ENCODE measurements around the gene BMP3. TPM values are rescaled to one million over a fixed set of nuclear protein-coding genes. Genes with fewer than 3 reads are reported as not detected.

BMP3 gene
- total RNA-seq, 1 donor from 2014 or later: 0.25 TPM

DNA sequence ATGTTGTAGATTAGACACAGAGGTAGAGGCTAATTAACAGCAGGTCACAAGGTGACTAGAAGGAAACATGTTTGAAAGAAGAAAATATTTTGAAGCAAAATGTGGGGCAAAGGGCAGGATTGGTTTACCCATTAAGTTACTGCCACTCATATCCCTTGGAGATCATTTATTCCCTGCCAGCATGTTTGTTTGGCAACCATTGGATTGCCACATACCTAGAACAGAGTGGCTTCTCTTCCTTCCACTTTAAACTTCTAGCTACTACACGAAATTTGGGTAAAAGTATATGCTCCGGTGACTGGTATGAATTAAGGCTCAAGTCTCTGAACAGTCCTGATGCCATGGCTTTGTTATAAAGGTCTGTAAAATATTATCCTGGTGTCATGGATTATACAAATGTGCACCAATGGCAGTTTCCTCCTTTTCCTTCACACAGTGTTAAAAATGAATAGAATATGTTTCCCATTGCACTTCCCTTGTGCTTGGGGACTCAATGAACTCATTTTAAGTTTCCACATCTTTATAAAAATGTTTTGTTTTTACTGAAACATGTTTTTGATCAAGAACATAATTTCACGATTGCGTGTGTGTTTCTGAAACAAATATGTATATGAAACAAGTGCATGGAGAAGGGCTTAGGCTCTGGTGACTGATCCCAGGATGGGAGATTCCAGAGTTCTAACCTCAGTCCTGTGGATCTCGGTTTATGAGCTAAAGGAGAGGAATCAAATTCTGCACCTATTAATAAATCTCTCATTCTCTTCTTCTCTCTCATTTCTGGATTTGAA, 12.3 kb downstream of the BMP3 start:
- no peaks in the 10 kb centered on the region for H3K27me3 ChIP-seq
- H3K4me1 ChIP-seq: no peaks in the 10 kb centered on the region
- no peaks in the 10 kb centered on the region for H3K9me3 ChIP-seq
- intact Hi-C loops (cut with DNase I): no loop called here
- H3K27ac ChIP-seq: no peak overlapping the region
- no peak overlapping the region for H3K4me3 ChIP-seq
- no peaks in the 10 kb centered on the region for H3K36me3 ChIP-seq
- no peak for DNase-seq (ENCODE audit: extremely low spot score in 2 of 2)
- TF ChIP-seq POLR2AphosphoS5 (IDR thresholded peaks at IDR 0.05; ENCODE audit: insufficient read depth in 1 of 2, low read depth in 1 of 2) (no peak), POLR2A (IDR thresholded peaks at IDR 0.05) (no peak)
- TF ChIP-seq, protein P1, sequence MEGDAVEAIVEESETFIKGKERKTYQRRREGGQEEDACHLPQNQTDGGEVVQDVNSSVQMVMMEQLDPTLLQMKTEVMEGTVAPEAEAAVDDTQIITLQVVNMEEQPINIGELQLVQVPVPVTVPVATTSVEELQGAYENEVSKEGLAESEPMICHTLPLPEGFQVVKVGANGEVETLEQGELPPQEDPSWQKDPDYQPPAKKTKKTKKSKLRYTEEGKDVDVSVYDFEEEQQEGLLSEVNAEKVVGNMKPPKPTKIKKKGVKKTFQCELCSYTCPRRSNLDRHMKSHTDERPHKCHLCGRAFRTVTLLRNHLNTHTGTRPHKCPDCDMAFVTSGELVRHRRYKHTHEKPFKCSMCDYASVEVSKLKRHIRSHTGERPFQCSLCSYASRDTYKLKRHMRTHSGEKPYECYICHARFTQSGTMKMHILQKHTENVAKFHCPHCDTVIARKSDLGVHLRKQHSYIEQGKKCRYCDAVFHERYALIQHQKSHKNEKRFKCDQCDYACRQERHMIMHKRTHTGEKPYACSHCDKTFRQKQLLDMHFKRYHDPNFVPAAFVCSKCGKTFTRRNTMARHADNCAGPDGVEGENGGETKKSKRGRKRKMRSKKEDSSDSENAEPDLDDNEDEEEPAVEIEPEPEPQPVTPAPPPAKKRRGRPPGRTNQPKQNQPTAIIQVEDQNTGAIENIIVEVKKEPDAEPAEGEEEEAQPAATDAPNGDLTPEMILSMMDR (IDR thresholded peaks at IDR 0.05): no peak

DNA sequence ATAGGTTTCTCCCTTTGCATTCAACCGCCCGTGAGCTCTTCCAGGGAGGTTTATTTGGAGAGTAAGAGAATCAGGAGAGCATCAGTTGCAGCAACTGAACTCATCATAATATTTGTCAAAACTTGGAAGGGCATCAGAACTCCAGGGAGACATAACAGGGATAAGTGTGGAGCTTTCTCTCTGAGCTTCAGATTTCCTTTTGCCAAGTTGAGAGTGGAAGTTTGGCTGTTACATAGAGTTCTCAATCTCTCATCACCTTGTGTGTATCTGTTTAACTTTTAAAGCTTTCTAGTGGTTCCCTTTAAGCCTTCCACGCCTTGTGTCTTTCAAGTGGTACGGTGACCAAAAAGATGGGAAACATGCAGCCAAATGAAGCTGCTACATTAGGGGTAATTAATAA, 18.8 kb downstream of the BMP3 start:
- Histone ChIP-seq H3K36me3 (no peaks in the 10 kb centered on the region), H3K27me3 (no peaks in the 10 kb centered on the region), H3K4me3 (no peak overlapping the region), H3K27ac (no peak overlapping the region), H3K4me1 (no peaks in the 10 kb centered on the region), H3K9me3 (no peaks in the 10 kb centered on the region)
- intact Hi-C loops (cut with DNase I): no loop called here
- TF ChIP-seq, protein P1 (IDR thresholded peaks at IDR 0.05): no peak
- no peak for TF ChIP-seq POLR2AphosphoS5 (IDR thresholded peaks at IDR 0.05; ENCODE audit: insufficient read depth in 1 of 2, low read depth in 1 of 2)
- no peak for TF ChIP-seq POLR2A (IDR thresholded peaks at IDR 0.05)
- DNase-seq (ENCODE audit: extremely low spot score in 2 of 2): no peak

DNA sequence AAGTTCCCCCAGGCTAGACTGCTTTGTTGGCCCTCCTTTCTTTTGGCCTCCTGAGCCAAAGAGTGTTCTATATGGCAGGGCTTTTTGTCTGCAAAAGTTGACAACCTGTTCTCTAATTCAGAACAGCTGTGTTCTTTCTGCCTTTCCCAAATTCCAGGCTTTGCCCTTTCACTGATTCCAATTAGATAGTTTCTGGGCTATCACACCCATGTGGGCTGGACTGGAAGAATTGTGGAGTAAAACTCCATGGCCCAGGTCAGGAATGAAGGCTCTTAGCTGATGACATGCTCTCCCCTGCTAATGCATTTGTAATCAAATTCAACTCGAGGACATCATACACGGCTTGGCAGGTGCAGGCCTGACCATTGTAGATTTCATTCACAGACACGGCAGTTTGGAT, 19.4 kb downstream of the BMP3 start:
- intact Hi-C loops (cut with DNase I): no loop called here
- Histone ChIP-seq H3K9me3 (no peaks in the 10 kb centered on the region), H3K27ac (no peak overlapping the region), H3K4me1 (no peaks in the 10 kb centered on the region), H3K4me3 (no peak overlapping the region), H3K36me3 (no peaks in the 10 kb centered on the region), H3K27me3 (no peaks in the 10 kb centered on the region)
- DNase-seq (ENCODE audit: extremely low spot score in 2 of 2): no peak
- TF ChIP-seq POLR2AphosphoS5 (IDR thresholded peaks at IDR 0.05; ENCODE audit: insufficient read depth in 1 of 2, low read depth in 1 of 2) (no peak), POLR2A (IDR thresholded peaks at IDR 0.05) (no peak)
- TF ChIP-seq, protein P1 (IDR thresholded peaks at IDR 0.05): no peak

DNA sequence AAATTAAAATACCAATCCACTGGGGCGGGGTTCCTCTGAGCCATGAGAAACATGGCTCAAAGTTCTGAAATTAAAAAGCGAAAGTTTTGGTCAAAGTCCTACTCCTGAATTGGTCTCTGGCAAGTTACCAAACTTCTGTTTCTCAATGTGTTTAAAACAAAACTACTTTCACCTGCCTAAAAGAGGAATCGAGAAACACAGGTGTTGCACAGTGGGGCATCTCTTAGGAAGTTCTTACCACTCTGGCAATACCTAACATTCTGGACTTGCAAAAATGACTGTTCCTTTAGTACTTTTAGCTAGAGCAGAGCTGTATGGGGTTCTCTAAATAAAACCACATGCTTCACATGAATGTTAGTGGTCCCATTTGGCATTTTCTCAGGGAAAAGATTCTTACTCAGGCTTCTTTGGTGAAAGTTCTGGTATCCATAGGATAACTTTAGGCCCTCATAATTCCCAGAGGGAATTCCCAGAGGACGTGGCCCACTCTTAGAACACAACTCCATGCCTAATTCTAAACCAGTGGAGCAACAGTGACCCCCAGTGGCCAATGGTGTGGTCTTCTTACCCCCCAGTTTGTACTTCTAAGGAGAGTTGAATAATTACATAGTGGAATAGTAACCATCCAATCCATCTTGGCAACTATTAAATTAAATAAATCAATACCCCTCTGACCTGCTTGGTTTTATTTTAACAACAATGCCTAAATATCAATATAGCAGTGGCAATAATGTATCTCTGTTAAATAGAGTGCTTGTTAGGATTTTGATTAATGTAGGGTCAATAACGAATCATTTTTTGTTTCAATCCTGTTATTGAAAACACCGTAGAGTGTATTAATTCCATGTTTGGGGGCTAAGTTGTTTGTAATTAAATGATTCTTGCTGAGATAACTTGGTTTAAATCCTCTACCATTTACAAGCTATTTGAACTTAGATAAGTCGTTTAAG, 21.9 kb downstream of the BMP3 start:
- no peak for DNase-seq (ENCODE audit: extremely low spot score in 2 of 2)
- Histone ChIP-seq H3K4me3 (no peak overlapping the region), H3K27me3 (no peaks in the 10 kb centered on the region), H3K36me3 (no peaks in the 10 kb centered on the region), H3K9me3 (no peaks in the 10 kb centered on the region), H3K27ac (no peak overlapping the region), H3K4me1 (no peaks in the 10 kb centered on the region)
- intact Hi-C loops (cut with DNase I): no loop called here
- no peak for TF ChIP-seq POLR2AphosphoS5 (IDR thresholded peaks at IDR 0.05; ENCODE audit: insufficient read depth in 1 of 2, low read depth in 1 of 2)

DNA sequence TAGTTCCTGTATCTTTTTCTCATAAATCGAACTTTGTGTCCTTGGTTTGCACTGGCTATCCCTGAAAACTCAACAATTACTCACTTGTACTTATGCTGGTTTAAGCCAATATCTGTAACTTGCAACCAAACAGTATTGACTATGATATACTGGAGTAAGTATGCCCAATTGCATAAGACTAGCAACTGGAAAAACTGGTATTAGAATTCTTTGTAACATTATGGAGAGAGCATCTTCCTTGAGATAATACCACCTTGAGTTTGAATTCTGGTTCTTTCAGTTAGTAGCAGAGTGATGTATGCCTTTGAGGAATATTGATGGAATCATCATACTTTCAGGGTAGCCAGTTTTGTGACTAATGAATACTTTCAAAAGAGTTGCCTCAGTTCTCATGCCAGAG, 28.1 kb downstream of the BMP3 start:
- H3K9me3 ChIP-seq: no peaks in the 10 kb centered on the region
- intact Hi-C loops (cut with DNase I): no loop called here
- TF ChIP-seq POLR2A (IDR thresholded peaks at IDR 0.05): no peak
- H3K27me3 ChIP-seq: no peaks in the 10 kb centered on the region
- no peaks in the 10 kb centered on the region for H3K36me3 ChIP-seq
- no peak overlapping the region for H3K27ac ChIP-seq
- no peak for DNase-seq (ENCODE audit: extremely low spot score in 2 of 2)
- no peaks in the 10 kb centered on the region for H3K4me1 ChIP-seq
- H3K4me3 ChIP-seq: no peak overlapping the region
